ENCODE results near the gene R3HDM4. TPM values are rescaled to one million over a fixed set of nuclear protein-coding genes. Genes with fewer than 3 reads are reported as not detected.

Gene R3HDM4
- total RNA-seq, 1 experiment from 2014 or later = 55.8 TPM

- Histone ChIP-seq H3K9me2 (ENCODE audit: insufficient read depth) (no peaks in the 10 kb centered on the region), H3K79me2 (ENCODE audit: low read depth) (no peaks in the 10 kb centered on the region), H3K27me3 (ENCODE audit: insufficient read depth, low read depth) (no peaks in the 10 kb centered on the region), H3K4me1 (replicated peaks; ENCODE audit: insufficient read depth) (peaks cover 28% of the 10 kb centered on the region), H4K20me1 (ENCODE audit: insufficient read depth) (no peaks in the 10 kb centered on the region; the same call in 1 of the 2 replicates), H3K4me2 (no peak overlapping the region), H2AFZ (no peak overlapping the region), H3K4me3 (no peak overlapping the region), H3K9me3 (ENCODE audit: insufficient read depth, low read depth) (no peaks in the 10 kb centered on the region), H3K27ac (no peak overlapping the region), H3K36me3 (ENCODE audit: low read depth) (no peaks in the 10 kb centered on the region), H3F3A (ENCODE audit: insufficient read depth, low read depth) (peaks cover 40% of the 10 kb centered on the region)
- DNase-seq = no peak
- TF ChIP-seq CTCF (conservative IDR thresholded peaks at IDR 0.05) = no peak
- TF ChIP-seq EZH2 (IDR thresholded peaks at IDR 0.05; ENCODE audit: low read depth) = no peak
- intact Hi-C loops (cut with micrococcal nuclease; ENCODE audit: unreplicated experiment) = no loop called here
- CTCF ChIA-PET = no interaction called here
- POLR2A ChIA-PET (ENCODE audit: unreplicated experiment) = interaction anchor here (0.5 kb wide), 1 partner anchor 204 kb away, joined by 3 read pairs; no protein-coding TSS in a partner anchor
- BruUV-seq (replicated peaks) = no TSS peak
Observed at GRCh38 chr19:873561-874041, 39.4 kb downstream of the R3HDM4 start.

GRCh38 chr19:873084-873483, 39.9 kb downstream of the R3HDM4 start:
- intact Hi-C loops (cut with micrococcal nuclease; ENCODE audit: unreplicated experiment) = no loop called here
- no TSS peak for BruUV-seq (replicated peaks)
- Histone ChIP-seq H3F3A (ENCODE audit: insufficient read depth, low read depth) (peaks cover 40% of the 10 kb centered on the region), H3K4me2 (no peak overlapping the region), H3K4me1 (replicated peaks; ENCODE audit: insufficient read depth) (peaks cover 29% of the 10 kb centered on the region), H3K4me3 (no peak overlapping the region), H4K20me1 (ENCODE audit: insufficient read depth) (no peaks in the 10 kb centered on the region; the same call in 1 of the 2 replicates), H3K9me2 (ENCODE audit: insufficient read depth) (no peaks in the 10 kb centered on the region), H2AFZ (no peak overlapping the region), H3K9me3 (ENCODE audit: insufficient read depth, low read depth) (no peaks in the 10 kb centered on the region), H3K27ac (no peak overlapping the region), H3K36me3 (ENCODE audit: low read depth) (no peaks in the 10 kb centered on the region), H3K27me3 (ENCODE audit: insufficient read depth, low read depth) (no peaks in the 10 kb centered on the region), H3K79me2 (ENCODE audit: low read depth) (no peaks in the 10 kb centered on the region)
- TF ChIP-seq EZH2 (IDR thresholded peaks at IDR 0.05; ENCODE audit: low read depth) (no peak), CTCF (conservative IDR thresholded peaks at IDR 0.05) (no peak)
- POLR2A ChIA-PET (ENCODE audit: unreplicated experiment) = no interaction called here
- peak in 1 of 2 experiments; percentile 51 for DNase-seq
- CTCF ChIA-PET = interaction anchor here (0.5 kb wide), 1 partner anchor 194 kb away, joined by 3 read pairs; no protein-coding TSS in a partner anchor

DNA sequence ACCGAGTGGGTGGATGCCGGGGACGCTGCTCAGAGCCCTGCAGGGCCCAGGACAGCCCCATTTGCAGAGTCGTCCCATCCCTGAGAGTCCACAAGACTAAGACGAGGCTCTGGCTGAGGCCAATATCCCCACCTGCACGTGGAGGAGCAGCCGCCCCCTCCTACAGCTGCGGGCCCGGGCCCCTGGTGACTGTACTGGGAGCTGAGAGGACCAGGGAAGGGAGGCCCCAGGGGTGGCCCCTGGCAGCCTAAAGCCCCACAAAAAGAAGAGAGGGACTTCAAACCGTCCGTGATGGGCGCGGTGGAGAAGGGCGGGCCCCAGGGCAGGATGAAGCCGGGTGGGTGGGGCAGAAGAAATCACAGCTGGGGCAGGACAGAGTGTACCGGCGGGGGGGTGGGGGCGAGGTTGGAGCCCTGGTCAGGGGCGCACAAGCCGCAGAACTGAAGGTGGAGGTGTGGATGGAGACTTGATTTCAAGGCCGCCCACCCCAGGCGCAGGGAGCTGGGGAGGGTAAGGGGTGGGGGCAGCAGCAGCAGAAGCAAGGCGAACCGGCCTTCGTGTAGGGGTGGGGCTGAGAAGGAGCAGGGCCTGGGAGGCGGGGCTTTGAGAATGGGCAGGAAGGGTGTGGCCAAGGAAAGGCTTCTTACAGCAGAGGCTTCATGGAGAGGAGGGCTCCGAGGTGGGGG, 40.6 kb downstream of the R3HDM4 start:
- ChIA-PET CTCF (interaction anchor here (0.5 to 0.6 kb wide), 2 partner anchors 195 to 307 kb away, joined by 3 read pairs; no protein-coding TSS in a partner anchor), POLR2A (ENCODE audit: unreplicated experiment) (no interaction called here)
- TF ChIP-seq CTCF (conservative IDR thresholded peaks at IDR 0.05) (no peak), EZH2 (IDR thresholded peaks at IDR 0.05; ENCODE audit: low read depth) (no peak)
- DNase-seq = peak; percentile 72 to 86
- H3K4me2 ChIP-seq = peak overlapping the region; percentile 40; the same call in 1 of the 2 replicates
- H3K36me3 ChIP-seq (ENCODE audit: low read depth) = no peaks in the 10 kb centered on the region
- H3K9me2 ChIP-seq (ENCODE audit: insufficient read depth) = no peaks in the 10 kb centered on the region
- BruUV-seq (replicated peaks) = no TSS peak
- H3K4me1 ChIP-seq (replicated peaks; ENCODE audit: insufficient read depth) = peaks cover 29% of the 10 kb centered on the region
- H3K27ac ChIP-seq = no peak overlapping the region
- no peaks in the 10 kb centered on the region; the same call in 1 of the 2 replicates for H4K20me1 ChIP-seq (ENCODE audit: insufficient read depth)
- no peaks in the 10 kb centered on the region for H3K9me3 ChIP-seq (ENCODE audit: insufficient read depth, low read depth)
- peaks cover 42% of the 10 kb centered on the region for H3F3A ChIP-seq (ENCODE audit: insufficient read depth, low read depth)
- no peaks in the 10 kb centered on the region for H3K27me3 ChIP-seq (ENCODE audit: insufficient read depth, low read depth)
- intact Hi-C loops (cut with micrococcal nuclease; ENCODE audit: unreplicated experiment) = no loop called here
- no peak overlapping the region for H3K4me3 ChIP-seq
- no peak overlapping the region for H2AFZ ChIP-seq
- no peaks in the 10 kb centered on the region for H3K79me2 ChIP-seq (ENCODE audit: low read depth)

Data from PC-9 (cell line).